NT2/D1 (cell line): ENCODE data around the gene GARIN5B.

ENCODE experiments used
- DNase-seq: peaks from one replicate; pipeline ENCODE4 v3.0.0-alpha.2; 2011; ENCODE audit warnings: low read depth, low spot score
- H3K27me3 ChIP-seq: 2 replicates; pipeline ENCODE4 v1.6.0; 2011; ENCODE audit warnings: mild to moderate bottlenecking; ENCODE audit not compliant: insufficient read length, insufficient read depth
- H3K36me3 ChIP-seq: 2 replicates; pipeline ENCODE4 v1.6.1; 2011; ENCODE audit warnings: mild to moderate bottlenecking, low read length, mixed read lengths; ENCODE audit not compliant: insufficient read depth, insufficient read length
- H3K4me1 ChIP-seq: 2 replicates; pipeline ENCODE4 v1.5.1; 2011; ENCODE audit not compliant: insufficient read depth, insufficient read length
- H3K4me3 ChIP-seq: 2 replicates; pipeline ENCODE4 v1.5.1; 2011; ENCODE audit warnings: low read depth; ENCODE audit not compliant: insufficient read length
- H3K9ac ChIP-seq: 2 replicates; pipeline ENCODE4 v1.6.0; 2011; ENCODE audit warnings: low read depth; ENCODE audit not compliant: insufficient read length
- H3K9me3 ChIP-seq: 2 replicates; pipeline ENCODE4 v1.5.1; 2011; ENCODE audit warnings: mild to moderate bottlenecking, low read length; ENCODE audit not compliant: insufficient read depth
- SUZ12 ChIP-seq: IDR thresholded peaks from 2 replicates; pipeline ENCODE4 v1.6.1; 2011; ENCODE audit not compliant: insufficient read length, insufficient read depth; ENCODE audit errors: extremely low read depth
- YY1 ChIP-seq: IDR thresholded peaks from 2 replicates; pipeline ENCODE4 v1.6.1; 2011; ENCODE audit not compliant: insufficient read length, insufficient read depth
- ZNF274 ChIP-seq: IDR thresholded peaks from 2 replicates; pipeline ENCODE4 v1.6.1; 2011; ENCODE audit warnings: mild to moderate bottlenecking, low read depth, low read length

Gene GARIN5B

GRCh38 chr19:55304980-55305379, 58.1 kb downstream of the GARIN5B start:
- Histone ChIP-seq H3K36me3 (peaks cover 63% of the 10 kb centered on the region), H3K4me1 (peaks cover 8% of the 10 kb centered on the region), H3K4me3 (no peak overlapping the region), H3K9ac (no peak overlapping the region), H3K9me3 (no peaks in the 10 kb centered on the region), H3K27me3 (no peaks in the 10 kb centered on the region)
- TF ChIP-seq SUZ12, result no peak
- no peak for TF ChIP-seq YY1
- TF ChIP-seq ZNF274, result no peak
- no peak for DNase-seq
